Esophagus squamous epithelium (tissue), 5 donors: ENCODE data around the gene ZMYND10. TPM values are rescaled to one million over a fixed set of nuclear protein-coding genes. Genes with fewer than 3 reads are reported as not detected.

ENCODE experiments used
- DNase-seq: peaks from one replicate; lab custom pipeline; 2025; lab: John Stamatoyannopoulos, UW
- H3K27ac ChIP-seq, 4 donors: fragments of 200-600 bp; sonication (generic); one replicate each; pipeline ENCODE4 v1.5.1; 2016 to 2019; ENCODE audit warnings: mild to moderate bottlenecking in 1 of 4
- H3K27me3 ChIP-seq, 4 donors: fragments of 200-600 bp; sonication (generic); 1 replicate in 3 of 4; 2 replicates in 1 of 4; pipeline versions ENCODE4 v1.5.1 to v1.6.0; 2017 to 2021; ENCODE audit warnings: antibody characterized with exemption in 1 of 4
- H3K36me3 ChIP-seq, 3 donors: fragments of 200-600 bp; sonication (generic); one replicate each; pipeline ENCODE4 v1.5.1; 2016 to 2019
- H3K4me1 ChIP-seq, 3 donors: fragments of 200-600 bp; sonication (generic); one replicate each; pipeline ENCODE4 v1.5.1; 2017 to 2019
- H3K4me3 ChIP-seq, 4 donors: fragments of 200-600 bp; sonication (generic); 1 replicate in 3 of 4; 2 replicates in 1 of 4; pipeline ENCODE4 v1.5.1; 2016 to 2019; ENCODE audit warnings: mild to moderate bottlenecking in 2 of 4, moderate library complexity in 1 of 4
- H3K9me3 ChIP-seq, 3 donors: fragments of 200-600 bp; sonication (generic); one replicate each; pipeline ENCODE4 v1.5.1; 2016 to 2019
- CTCF ChIP-seq, 6 experiments: fragments of 450-650 bp in 4 of 6; fragments of 200-600 bp in 2 of 6; sonication (generic) in 2 of 6; IDR thresholded peaks; one replicate each; pipeline ENCODE4 v1.5.1; 2016 to 2019; ENCODE audit warnings: antibody characterized with exemption in 6 of 6, mild to moderate bottlenecking in 4 of 6, moderate library complexity in 4 of 6
- POLR2A ChIP-seq, 4 donors: fragments of 450-650 bp; IDR thresholded peaks; one replicate each; pipeline ENCODE4 v1.6.1; 2017; ENCODE audit warnings: antibody characterized with exemption in 4 of 4, mild to moderate bottlenecking in 4 of 4, moderate library complexity in 3 of 4
- WGBS, 2 donors: methylation state at CpG; one replicate each; pipeline ENCODE4 v1.1.5; 2018; 5-methylcytosine and 5-hydroxymethylcytosine counted together
- intact Hi-C: fragments of 100-400 bp; cut with DNase I; formaldehyde crosslinking; loops from one replicate; pipeline ENCODE4 v1.15.0; 2022
- total RNA-seq, 4 donors: library from RNA; depleted of rRNA; stranded (reverse); fragments of >200 nt; gene quantifications; one replicate each; pipeline ENCODE4 v1.1.0, GENCODE V29; 2016
- donor health status: DM: yes; HTN: yes; CAD: no.

The ZMYND10 gene
- total RNA-seq, 4 donors from 2014 or later = 1.1 TPM; not detected in 3

DNA sequence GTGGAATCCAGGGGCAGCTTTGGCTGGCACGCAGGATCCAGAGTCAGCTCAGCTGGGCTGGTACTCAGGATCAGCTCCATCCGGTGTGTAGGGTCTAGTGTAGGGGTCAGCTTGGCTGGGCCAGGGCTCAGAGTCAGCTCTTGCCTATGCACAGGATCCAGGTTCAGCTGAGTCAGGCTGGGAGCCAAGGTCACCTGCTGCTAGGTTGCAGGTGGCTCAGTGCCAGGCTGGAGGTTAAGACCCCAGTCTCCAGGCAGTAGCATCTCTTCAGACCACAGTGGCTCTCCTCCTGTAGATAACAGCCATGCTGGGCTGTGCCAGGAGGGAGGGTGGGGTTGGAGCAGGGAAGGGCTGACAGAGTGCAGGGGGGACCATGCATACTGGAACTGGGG, 48.2 kb downstream of the ZMYND10 start:
- H3K27me3 ChIP-seq = no peaks in the 10 kb centered on the region
- TF ChIP-seq CTCF (IDR thresholded peaks at IDR 0.05) (no peak), POLR2A (IDR thresholded peaks at IDR 0.05) (no peak)
- intact Hi-C loops = no loop called here
- DNase-seq = no peak
- peaks cover 0 to 13% (median 0%) of the 10 kb centered on the region in 3 donors for H3K36me3 ChIP-seq
- no peaks in the 10 kb centered on the region for H3K9me3 ChIP-seq
- H3K27ac ChIP-seq = peak overlapping the region in 2 of 4 donors; percentile 89 to 94
- H3K4me3 ChIP-seq = no peak overlapping the region
- WGBS, 2 donors = no CpG with 5 or more reads among the region's 2 CpGs
- H3K4me1 ChIP-seq = peaks cover 31 to 54% (median 31%) of the 10 kb centered on the region in 3 donors

DNA sequence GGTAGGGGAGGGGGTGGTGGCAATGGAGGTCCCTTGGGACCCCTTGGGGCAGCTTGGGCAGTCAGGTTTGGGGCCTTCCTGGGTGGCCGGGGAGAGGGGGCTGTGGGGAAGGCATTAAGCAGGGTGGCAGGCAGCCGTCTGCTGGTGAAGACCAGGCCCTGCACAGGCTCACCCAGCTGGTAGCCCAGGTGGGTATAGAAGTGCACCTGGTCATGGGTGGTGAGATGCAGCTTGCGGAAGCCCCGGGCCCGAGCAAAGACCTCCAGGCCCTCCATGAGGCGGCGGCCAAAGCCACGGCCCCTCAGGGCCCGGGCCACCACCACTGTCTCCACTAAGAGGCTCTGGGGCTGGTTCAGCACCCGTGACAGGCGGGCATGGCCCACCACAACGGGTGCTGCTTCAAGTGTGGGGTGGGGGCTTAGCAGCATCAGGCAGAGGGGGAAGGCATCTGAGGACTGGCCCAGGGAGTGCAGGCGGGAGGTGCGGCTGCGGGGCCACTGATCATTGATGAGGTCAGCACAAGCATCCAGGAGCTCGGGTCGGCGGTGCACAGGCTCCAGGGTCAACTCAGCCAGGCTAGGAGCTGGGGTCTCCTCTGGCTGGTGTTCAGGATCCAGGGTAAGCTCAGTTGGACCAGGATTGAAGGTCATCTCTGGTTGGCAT, 48.7 kb downstream of the ZMYND10 start:
- Histone ChIP-seq H3K36me3 (peaks cover 0 to 13% (median 0%) of the 10 kb centered on the region in 3 donors), H3K4me1 (peaks cover 32 to 50% (median 32%) of the 10 kb centered on the region in 3 donors), H3K27me3 (no peaks in the 10 kb centered on the region), H3K27ac (no peak overlapping the region), H3K4me3 (no peak overlapping the region), H3K9me3 (no peaks in the 10 kb centered on the region)
- WGBS, 2 donors = 84 to 100% methylated on average over 4 to 5 of the region's 18 CpGs
- intact Hi-C loops = no loop called here
- no peak for DNase-seq
- TF ChIP-seq POLR2A (IDR thresholded peaks at IDR 0.05) (no peak), CTCF (IDR thresholded peaks at IDR 0.05) (no peak)

DNA sequence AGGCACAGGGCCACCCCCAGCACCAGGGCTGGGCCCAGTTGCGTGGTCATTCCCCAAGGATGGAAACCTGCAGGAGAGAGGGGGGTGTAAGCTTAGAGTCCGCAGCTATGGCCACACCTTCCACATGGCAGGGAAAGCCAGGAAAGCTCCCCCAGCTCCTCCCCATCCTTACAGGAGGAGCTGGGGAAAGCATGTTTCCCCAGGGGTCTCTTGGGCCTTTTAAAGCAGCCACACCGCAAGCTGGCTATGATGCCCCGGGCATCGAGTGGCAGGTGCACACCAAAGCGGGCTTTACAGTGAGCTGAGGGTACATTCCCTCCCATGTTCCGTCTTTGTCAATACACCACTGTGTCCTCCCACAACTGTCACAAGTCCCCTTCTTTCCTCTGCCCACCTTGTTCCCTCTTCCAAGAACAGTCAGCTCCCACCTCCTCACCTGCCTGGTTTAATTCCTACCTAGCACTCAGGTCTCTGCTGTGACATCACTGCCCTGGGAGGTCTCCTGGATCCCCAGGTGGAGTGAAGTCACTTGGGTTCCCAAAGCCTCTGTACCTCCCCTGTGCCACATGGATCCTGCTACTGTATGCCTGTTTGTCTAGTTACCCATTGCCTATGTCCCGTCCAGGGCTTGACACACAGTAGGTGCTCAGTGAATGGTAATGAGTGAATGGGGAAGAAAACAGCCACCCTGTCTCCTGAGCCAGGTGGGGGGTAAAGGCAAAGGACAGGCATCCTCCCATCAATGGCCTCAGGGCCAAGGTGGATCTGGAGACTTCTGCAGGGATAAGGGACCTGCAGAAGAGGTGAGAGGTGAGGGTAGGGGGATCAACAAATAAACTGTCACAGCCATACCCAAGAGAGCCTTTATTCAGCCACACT, 49.7 kb downstream of the ZMYND10 start:
- Histone ChIP-seq H3K27ac (no peak overlapping the region), H3K36me3 (peaks cover 0 to 13% (median 0%) of the 10 kb centered on the region in 3 donors), H3K4me3 (no peak overlapping the region), H3K4me1 (peaks cover 39 to 51% (median 39%) of the 10 kb centered on the region in 3 donors), H3K9me3 (no peaks in the 10 kb centered on the region), H3K27me3 (no peaks in the 10 kb centered on the region)
- intact Hi-C loops = no loop called here
- DNase-seq = no peak
- WGBS, 2 donors = 87 to 96% methylated on average over 6 to 8 of the region's 8 CpGs
- no peak for TF ChIP-seq CTCF (IDR thresholded peaks at IDR 0.05)
- no peak for TF ChIP-seq POLR2A (IDR thresholded peaks at IDR 0.05)

DNA sequence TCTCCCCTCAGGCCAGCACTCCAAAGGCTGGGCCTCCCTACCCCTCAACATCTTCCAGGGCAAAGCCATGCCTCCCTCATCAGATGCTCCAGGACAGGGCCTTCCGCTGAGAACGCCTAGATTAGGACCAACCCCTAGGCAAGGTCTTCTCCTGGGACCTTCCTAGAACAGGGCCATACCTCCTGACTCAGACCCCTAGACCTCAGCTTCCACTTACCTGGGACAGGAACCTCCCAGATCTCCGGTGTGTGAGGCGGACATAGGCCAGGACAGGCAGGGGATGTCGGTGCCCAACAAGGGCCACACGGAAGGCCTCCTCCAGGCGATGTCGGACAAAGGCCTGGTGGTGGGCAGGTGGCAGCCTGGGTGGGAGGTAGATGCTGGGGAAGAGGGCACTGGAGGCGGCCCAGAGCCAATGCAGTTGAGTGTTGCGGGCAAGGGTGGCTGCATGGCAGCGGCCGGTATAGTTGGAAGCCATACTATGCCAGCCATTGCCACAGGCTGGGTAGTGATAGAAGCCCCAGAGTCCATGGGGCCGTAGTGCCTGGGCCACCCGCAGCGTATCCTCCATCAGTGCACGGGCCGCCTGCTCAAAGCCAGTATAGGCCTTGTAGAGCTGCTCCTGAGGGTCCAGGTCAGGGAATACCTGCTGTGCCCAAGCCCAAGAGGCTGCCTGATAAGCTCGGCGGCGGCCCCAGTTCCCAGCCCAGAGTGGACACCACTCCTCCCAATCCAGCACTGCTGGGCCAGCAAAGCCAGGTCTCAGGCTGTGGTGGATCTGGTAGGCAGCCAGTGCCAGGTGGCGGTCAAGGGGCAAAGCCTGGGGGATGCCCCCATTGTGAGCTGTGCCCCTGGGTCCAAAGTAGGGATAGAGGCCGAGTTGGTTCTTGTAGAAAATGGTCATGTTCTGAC, 50.8 kb downstream of the ZMYND10 start:
- intact Hi-C loops = no loop called here
- H3K27me3 ChIP-seq = no peaks in the 10 kb centered on the region
- no peak overlapping the region for H3K4me3 ChIP-seq
- H3K27ac ChIP-seq = no peak overlapping the region
- H3K36me3 ChIP-seq = peaks cover 6 to 22% (median 7%) of the 10 kb centered on the region in 3 donors
- WGBS, 2 donors = 87 to 92% methylated on average over 7 to 11 of the region's 22 CpGs
- no peak for DNase-seq
- peaks cover 29 to 50% (median 35%) of the 10 kb centered on the region in 3 donors for H3K4me1 ChIP-seq
- H3K9me3 ChIP-seq = no peaks in the 10 kb centered on the region
- TF ChIP-seq POLR2A (IDR thresholded peaks at IDR 0.05) = no peak

DNA sequence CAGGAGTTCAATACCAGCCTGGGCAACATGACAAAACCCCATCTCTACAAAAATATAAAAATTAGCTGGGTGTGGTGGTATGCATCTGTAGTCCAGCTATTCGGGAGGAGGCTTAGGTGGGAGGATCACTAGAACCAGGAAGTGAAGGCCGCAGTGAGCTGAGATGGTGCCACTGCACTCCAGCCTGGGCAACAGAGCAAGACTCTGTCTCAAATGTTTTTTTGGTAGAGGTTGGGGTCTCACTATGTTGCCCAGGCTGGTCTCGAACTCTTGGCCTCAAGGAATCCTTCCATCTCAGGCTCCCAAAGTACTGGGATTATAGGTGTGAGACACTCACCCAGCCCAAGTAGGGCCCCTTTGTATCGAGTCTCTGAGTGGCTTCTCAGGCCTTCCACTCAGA, 51.4 kb downstream of the ZMYND10 start:
- intact Hi-C loops = no loop called here
- H3K36me3 ChIP-seq = peaks cover 13 to 29% (median 14%) of the 10 kb centered on the region in 3 donors
- no peaks in the 10 kb centered on the region for H3K9me3 ChIP-seq
- no peak for DNase-seq
- no peak overlapping the region for H3K4me3 ChIP-seq
- peaks cover 28 to 49% (median 33%) of the 10 kb centered on the region in 3 donors for H3K4me1 ChIP-seq
- no peak overlapping the region for H3K27ac ChIP-seq
- TF ChIP-seq CTCF (IDR thresholded peaks at IDR 0.05) = no peak
- no peak for TF ChIP-seq POLR2A (IDR thresholded peaks at IDR 0.05)
- no peaks in the 10 kb centered on the region for H3K27me3 ChIP-seq
- 82 to 100% methylated on average over 2 to 4 of the region's 4 CpGs for WGBS, 2 donors
